HK-2 (cell line): ENCODE results near the gene GATAD2A.
"Not testable (repeated sequence)": the region's sequence is repeated elsewhere in the genome, so short reads cannot be mapped to it uniquely, and the experiment has no call there.

Experiments
- DNase-seq: peaks from one replicate; pipeline ENCODE4 v3.0.0-alpha.2; 2018; ENCODE audit not compliant: unreplicated experiment

The GATAD2A gene

GRCh38 chr19:19388568-19389555, 16.6 kb upstream of the GATAD2A start:
- no peak for DNase-seq

- DNase-seq = not testable (repeated sequence)
These were observed 15.8 kb upstream of the GATAD2A start for GRCh38 chr19:19389683-19390082.

DNA sequence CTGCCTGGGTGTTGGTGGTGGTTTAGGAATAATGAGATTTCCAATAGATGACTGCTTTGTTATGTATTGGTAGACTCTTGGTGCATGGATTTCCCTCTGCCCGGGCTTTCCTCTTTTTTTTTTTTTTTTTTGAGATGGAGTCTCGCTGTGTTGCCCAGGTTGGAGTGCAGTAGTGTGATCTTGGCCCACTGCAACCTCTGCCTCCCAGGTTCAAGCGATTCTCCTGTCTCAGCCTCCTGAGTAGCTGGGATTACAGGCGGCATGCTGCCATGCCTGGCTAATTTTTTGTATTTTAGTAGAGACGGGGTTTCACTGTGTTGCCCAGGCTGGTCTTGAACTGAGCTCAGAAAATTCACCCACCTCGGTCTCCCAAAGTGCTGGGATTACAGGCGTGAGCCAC, 11.1 kb upstream of the GATAD2A start:
- not testable (repeated sequence) for DNase-seq

DNA sequence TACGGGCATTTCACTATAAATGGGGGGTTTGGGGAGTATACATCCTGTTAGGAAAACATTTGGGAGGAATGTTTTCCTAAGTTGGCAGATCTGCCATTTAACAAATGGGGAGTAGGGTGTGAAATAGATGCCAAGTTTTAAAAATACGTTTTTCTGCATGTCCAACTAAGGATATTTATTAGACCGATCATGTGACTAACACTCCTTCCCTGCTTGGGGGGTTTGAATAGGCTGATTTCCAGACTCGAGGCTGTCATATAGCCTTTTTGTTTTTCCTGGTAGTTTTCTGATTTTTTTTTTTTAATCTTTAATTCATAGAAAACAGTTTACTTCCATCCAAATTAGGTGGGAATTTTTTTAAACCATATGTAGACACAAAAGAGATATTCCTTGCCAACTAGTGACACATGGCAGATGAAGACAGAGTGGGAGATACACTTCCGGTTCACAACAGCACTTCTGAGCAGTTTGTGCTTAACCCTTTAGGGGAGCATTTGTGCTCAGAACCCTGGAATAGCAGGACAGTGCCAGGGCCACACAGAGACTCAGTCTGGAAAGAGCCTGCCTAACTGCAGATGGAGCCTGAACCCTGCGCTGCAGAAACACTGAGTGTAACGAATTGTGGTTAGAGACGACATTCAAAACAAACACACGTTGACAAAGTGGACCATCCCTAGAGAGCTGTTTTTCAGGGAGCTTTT, 5.6 kb upstream of the GATAD2A start:
- no peak for DNase-seq

DNA sequence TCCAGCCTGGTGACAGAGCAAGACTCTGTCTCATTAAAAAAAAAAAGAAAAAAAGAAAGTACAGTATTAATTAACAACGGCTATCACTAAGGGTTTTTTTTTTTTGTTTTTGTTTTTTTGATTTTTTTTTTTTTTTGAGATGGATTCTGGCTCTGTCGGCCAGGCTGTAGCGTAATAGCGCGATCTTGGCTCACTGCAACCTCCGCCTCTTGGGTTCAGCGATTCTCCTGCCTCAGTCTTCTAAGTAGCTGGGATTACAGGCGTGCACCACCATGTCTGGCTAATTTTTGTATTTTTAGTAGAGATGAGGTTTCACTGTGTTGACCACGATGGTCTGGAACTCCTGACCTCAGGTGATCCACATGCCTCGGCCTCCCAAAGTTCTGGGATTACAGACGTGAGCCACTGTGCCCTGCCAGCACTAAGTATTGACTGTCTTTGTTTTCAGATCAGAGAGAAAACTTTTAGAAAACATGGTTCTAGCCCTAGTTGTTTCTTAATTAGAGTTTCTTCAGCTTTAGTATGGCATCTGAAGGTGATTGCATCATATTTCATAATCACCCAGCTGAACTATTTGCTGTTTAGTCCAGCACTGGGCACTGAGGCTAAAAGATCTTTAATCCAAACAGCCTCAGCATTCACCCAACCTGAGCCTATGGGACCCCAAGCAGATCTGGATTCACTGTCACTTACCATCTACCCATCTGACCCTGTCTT, 2.7 kb upstream of the GATAD2A start:
- no peak for DNase-seq

DNA sequence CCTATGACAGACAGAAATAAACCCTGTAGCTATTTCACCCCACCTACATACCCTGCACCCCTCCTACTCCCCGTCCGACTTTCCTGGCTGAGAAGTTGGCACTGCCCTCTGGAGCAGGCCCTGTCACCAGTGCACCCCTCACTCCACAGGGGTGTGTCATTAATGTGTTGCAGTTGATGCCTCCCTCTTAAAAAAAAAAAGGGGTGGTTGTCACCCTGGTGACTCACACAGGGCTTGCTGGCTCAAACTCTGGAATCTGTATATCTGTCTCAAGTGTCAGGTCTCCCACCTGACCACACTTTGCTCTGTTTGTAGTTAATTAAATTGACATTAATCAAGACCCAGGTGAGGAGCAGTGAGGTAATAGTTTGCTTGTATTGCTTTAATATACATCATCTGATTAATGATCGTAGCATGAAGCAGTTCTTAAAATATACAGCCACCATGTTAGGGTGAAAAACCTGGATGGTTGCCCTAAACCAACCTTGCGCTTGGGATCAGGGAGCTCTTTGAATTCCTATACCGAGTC, 2.0 kb upstream of the GATAD2A start:
- DNase-seq = no peak

DNA sequence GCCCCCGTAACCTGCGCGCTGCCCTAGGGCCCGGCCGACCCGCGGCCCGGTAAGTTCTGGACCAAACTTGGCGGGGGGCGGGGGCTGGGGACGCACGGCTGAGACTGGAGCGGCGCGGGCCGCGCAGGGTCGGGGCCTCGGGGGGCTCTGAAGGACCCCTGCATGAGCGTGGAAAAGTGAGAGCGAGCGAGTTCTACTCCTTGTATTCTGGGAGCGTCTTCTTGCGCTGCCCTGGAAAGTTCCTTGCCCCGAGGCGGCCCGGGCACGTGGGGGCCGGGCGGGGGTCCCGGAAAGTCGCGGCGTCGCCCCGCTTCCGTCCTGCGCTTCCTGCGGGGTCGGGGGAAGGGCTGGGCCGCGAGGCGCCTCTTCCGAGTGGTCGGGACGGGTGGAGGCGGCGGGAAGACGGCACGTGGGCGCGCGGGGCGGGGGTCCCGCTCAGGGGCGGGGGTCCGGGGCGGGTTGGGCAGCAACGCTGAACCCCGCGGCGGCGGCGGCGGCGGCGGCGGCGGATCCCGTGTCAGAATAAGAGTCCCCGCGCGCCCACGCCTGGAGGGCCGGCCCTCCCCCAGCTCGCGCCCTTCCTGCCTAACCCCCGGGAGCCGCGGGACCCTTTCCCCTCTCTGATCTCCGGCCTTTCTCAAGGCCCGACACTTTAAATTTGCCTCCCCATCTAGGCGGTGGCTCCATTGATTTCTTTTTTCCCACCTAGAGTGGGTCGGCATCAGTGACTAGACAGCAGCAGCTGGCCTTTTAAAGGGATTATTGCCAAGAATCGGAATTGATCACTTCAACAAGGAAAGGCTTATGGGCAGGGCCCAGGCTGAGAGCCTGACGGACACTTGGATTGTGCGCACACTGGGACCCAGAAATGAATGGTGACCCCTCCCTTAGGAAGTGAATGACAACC, 749 bp downstream of the GATAD2A start:
- DNase-seq = peak; percentile 30

- DNase-seq = peak; percentile 27
These were observed 1.6 kb downstream of the GATAD2A start for GRCh38 chr19:19406878-19407632.

DNA sequence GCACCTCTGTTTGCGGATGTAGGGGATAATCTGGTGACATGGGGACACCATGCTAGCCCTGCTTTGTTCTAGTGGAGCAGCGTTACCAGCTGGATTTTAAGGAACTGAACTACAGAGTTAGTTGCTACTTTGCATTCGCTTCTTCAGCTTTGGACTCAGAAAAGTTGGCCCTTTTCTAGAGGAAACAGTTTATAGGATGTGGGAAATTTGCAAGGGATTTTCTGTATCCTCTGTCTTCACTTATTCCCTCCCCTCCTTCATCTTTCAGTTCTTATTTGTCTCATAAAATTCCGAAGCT, 2.1 kb downstream of the GATAD2A start:
- no peak for DNase-seq

DNA sequence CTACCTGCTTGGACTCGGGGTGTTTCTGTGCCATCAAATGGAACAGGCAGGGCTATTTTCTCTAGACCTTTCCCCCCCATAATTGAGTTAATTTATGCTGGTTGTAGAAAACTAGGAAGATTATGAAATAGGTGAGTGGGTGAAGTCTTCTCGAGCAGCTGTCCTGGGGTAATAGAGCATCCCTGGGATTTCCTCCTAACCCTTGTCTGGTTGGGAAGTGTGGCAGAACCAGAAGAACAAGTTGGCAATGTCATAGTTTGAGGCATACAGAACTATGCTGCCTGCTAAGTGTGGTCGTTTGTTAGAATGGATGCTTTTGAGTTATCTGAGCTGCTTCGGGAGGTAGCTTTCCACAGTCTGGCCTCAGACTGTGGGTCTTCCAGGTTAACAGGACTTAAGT, 3.7 kb downstream of the GATAD2A start:
- no peak for DNase-seq

- no peak for DNase-seq
These were observed 4.2 kb downstream of the GATAD2A start for GRCh38 chr19:19409631-19410030.

- DNase-seq = no peak
These were observed 5.4 kb downstream of the GATAD2A start for GRCh38 chr19:19410553-19411550.

GRCh38 chr19:19416280-19416679, 10.8 kb downstream of the GATAD2A start:
- DNase-seq = no peak

- DNase-seq = no peak
These were observed 11.6 kb downstream of the GATAD2A start for GRCh38 chr19:19417046-19417445.

GRCh38 chr19:19417628-19418245, 12.3 kb downstream of the GATAD2A start:
- DNase-seq = no peak

- no peak for DNase-seq
These were observed 13.2 kb downstream of the GATAD2A start for GRCh38 chr19:19418555-19419260.

GRCh38 chr19:19420570-19421298, 15.3 kb downstream of the GATAD2A start:
- no peak for DNase-seq
